OCI-LY1 (cell line): ENCODE data around the gene ZMIZ1.

ENCODE experiments used
- EZH2 ChIP-seq: fragments of 200-600 bp; sonication (generic), shearing (Covaris generic); IDR thresholded peaks from 2 replicates; pipeline ENCODE4 v1.8.0; 2017; ENCODE audit warnings: borderline replicate concordance, mixed run types, mild to moderate bottlenecking, antibody characterized with exemption, low read length, moderate library complexity, mixed read lengths
- TF ChIP-seq, protein P1 (sequence below): fragments of 200-600 bp; sonication (generic), shearing (Covaris generic); IDR thresholded peaks from 2 replicates; pipeline ENCODE4 v1.5.1; 2017; ENCODE audit warnings: mild to moderate bottlenecking, antibody characterized with exemption, low read length, moderate library complexity, mixed read lengths

DNA sequence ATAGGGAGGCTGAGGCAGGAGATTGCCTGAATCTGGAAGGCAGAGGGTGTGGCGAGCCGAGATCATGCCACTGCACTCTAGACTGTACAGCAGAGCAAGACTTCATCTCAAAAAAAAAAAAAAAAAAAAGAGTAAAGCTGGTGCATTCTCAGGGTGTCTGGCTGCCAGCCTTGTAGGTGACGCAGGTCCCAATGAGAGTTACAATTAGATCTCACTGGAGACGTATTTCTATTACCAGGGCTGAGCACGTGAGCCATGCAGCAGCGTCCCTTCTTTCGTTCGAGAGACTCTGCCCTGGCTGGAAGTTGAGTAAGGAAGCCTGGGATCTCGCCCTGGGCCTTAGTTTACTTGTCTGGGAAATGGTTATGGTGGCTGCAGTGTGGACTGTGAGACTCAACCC lies 22.4 kb upstream of the ZMIZ1 start:
- TF ChIP-seq, protein P1, sequence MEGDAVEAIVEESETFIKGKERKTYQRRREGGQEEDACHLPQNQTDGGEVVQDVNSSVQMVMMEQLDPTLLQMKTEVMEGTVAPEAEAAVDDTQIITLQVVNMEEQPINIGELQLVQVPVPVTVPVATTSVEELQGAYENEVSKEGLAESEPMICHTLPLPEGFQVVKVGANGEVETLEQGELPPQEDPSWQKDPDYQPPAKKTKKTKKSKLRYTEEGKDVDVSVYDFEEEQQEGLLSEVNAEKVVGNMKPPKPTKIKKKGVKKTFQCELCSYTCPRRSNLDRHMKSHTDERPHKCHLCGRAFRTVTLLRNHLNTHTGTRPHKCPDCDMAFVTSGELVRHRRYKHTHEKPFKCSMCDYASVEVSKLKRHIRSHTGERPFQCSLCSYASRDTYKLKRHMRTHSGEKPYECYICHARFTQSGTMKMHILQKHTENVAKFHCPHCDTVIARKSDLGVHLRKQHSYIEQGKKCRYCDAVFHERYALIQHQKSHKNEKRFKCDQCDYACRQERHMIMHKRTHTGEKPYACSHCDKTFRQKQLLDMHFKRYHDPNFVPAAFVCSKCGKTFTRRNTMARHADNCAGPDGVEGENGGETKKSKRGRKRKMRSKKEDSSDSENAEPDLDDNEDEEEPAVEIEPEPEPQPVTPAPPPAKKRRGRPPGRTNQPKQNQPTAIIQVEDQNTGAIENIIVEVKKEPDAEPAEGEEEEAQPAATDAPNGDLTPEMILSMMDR, result no peak
- TF ChIP-seq EZH2, result no peak
